Measurements from ENCODE around the gene TTC9B. TPM values are rescaled to one million over a fixed set of nuclear protein-coding genes. Genes with fewer than 3 reads are reported as not detected.

The TTC9B gene
- total RNA-seq, 1 experiment from 2014 or later = not detected

GRCh38 chr19:40251991-40252390 is 33.8 kb upstream of the TTC9B start:
- no peak for DNase-seq (ENCODE audit: low read depth)
- in situ Hi-C loops (cut with HindIII; ENCODE audit: low pct_unique_long_range_greater_than_20kb, low sequenced_read_pairs) = no loop called here

GRCh38 chr19:40251244-40251643 is 33.1 kb upstream of the TTC9B start:
- in situ Hi-C loops (cut with HindIII; ENCODE audit: low pct_unique_long_range_greater_than_20kb, low sequenced_read_pairs) = no loop called here
- DNase-seq (ENCODE audit: low read depth) = no peak

GRCh38 chr19:40249781-40250180 is 31.6 kb upstream of the TTC9B start:
- in situ Hi-C loops (cut with HindIII; ENCODE audit: low pct_unique_long_range_greater_than_20kb, low sequenced_read_pairs) = no loop called here
- DNase-seq (ENCODE audit: low read depth) = no peak

DNA sequence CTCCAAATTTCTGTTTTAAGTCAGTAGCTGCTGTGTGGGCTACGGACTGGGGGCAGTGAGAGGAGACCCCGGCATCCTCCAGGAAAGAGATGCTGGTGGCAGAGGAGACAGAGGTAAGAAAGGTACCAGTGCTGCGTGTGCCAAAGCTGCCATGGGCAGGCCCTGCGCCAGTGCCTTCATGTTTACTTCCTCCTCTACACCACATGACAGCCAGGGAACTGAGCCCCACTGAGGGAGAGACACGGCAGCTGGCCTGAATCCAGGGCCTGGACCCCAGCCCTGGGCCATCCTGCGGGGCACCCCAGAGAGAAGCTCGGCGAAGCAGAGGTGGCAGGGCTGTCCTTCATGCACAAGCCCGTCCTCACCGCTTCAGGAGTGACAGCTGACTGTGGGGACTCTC is 31.0 kb upstream of the TTC9B start:
- in situ Hi-C loops (cut with HindIII; ENCODE audit: low pct_unique_long_range_greater_than_20kb, low sequenced_read_pairs) = no loop called here
- no peak for DNase-seq (ENCODE audit: low read depth)

DNA sequence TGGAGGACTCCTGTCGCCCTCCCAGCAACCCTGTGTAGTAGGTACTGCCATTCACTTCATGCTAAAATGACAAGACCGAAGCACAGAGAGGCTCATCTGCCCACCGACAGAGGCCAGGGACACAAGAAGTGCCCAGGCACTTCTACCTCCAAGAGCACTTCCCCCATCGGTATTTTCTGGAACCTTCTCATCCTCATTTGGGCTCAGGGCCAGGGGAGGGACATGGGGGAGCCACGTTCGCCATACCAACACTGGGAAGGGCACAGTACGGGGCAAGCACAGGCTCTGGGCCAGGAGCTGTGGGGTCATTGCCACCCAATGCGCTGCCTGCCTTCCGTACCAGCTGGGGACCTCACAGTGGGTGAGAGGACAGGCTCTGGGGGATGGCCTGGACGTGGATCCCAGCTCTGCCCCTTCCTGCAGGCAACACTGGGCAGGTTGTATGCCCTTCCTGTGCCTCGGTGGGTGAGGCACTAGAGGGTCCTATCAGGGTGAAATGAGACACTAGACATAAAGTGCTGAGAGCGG is 29.6 kb upstream of the TTC9B start:
- in situ Hi-C loops (cut with HindIII; ENCODE audit: low pct_unique_long_range_greater_than_20kb, low sequenced_read_pairs) = no loop called here

GRCh38 chr19:40247178-40247577 is 29.0 kb upstream of the TTC9B start:
- DNase-seq (ENCODE audit: low read depth) = no peak
- in situ Hi-C loops (cut with HindIII; ENCODE audit: low pct_unique_long_range_greater_than_20kb, low sequenced_read_pairs) = no loop called here

More for the DNA sequence above, 29.6 kb upstream of the TTC9B start:
- no peak for DNase-seq (ENCODE audit: low read depth)

DNA sequence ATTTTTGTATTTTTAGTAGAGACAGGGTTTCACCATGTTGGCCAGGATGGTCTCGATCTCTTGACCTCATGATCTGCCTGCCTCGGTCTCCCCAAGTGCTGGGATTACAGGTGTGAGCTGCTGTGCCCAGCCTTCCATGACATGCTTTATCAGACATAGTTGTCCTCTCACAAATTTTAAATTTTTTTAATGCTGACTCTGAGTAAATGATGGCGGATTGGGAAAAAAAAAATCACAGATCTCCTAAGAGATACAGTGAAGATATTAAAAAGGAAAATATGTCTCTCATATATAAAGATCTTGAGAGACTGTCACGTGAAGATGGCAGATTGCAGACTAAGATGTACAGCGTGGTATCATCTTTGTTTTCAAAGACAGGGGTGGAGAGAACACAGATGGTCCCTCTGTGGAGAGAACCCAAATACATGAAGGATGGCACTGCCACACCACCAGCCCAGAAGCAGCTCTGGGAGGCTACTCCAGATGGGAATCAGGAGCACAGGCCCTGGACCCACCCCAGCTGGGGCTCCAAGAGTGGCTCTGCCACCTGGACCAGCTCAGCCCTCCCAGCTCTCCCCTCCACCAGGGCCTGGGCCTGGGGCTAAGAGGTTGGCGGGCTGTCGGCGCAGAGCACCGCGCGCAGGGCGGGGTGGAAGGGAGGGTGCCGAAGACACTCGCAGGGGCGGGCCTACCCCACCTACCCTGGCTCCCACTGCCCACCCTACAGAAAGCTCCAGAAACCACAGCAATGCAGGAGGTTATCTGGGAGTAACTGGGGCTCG is 28.3 kb upstream of the TTC9B start:
- in situ Hi-C loops (cut with HindIII; ENCODE audit: low pct_unique_long_range_greater_than_20kb, low sequenced_read_pairs) = no loop called here
- no peak for DNase-seq (ENCODE audit: low read depth)

DNA sequence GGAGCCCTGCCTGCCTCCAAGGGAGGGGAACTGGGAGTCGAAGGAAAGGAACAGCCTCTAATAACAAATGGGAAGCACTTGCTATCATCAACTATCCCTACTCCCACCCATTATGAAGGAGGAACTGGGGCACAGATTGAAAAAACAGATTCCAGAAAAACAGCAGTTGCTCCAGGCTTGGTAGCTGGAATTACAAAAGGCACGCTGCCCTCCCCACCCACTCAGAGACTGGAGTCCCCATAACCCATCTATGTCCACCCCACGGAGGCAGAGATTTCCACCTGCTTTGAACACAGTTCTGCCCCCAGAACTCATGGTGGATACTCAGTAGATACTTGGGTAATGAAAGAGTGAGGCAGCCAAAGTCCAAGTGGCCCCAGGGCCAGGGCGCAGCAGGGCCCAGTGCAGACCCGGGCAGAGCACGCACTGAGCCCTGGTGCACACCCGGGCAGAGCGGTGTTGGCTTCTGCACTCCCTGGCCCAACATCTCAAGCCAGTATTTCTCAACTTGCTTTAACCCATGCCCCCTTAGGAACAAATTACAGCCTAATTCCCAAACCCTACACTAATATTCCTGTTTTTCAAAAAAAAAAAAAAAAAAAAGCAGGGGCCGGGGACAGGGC is 27.4 kb upstream of the TTC9B start:
- no peak for DNase-seq (ENCODE audit: low read depth)
- in situ Hi-C loops (cut with HindIII; ENCODE audit: low pct_unique_long_range_greater_than_20kb, low sequenced_read_pairs) = no loop called here

DNA sequence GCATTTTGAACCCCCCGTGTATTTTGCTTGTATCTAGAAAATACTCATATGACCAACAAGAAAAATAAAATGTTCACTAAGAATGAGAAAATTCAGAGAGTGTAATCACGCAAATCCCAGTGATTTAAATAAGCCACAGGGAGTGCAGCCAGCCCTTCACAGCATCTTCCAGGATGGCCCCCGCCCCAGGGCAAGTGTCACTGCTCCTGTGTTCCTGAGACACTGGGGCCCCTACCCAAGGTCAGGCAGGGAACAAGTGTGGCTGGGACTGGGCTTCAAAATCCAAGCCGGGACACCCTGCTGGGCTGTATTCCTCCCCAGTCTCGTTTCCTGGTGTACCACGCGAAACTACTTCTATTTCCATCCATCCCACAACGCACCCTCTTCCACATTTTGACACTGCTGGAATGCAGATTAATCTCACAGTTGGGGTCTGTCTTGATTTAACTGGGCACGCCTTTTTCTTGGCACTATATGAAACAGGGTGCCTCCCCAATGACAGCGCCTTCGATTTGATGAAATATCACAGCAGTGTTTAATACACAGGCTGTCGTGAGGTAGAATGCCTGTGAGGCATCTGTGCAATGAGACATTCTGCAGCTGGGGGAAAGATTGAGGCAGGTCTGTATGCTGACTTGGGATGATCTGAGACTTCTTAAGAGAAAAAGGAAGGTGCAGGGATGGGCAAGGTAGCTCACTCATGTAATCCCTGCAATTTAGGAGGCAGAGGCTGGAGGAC is 26.6 kb upstream of the TTC9B start:
- no peak for DNase-seq (ENCODE audit: low read depth)
- in situ Hi-C loops (cut with HindIII; ENCODE audit: low pct_unique_long_range_greater_than_20kb, low sequenced_read_pairs) = no loop called here

- in situ Hi-C loops (cut with HindIII; ENCODE audit: low pct_unique_long_range_greater_than_20kb, low sequenced_read_pairs) = no loop called here
- DNase-seq (ENCODE audit: low read depth) = no peak
These were observed 25.0 kb upstream of the TTC9B start for GRCh38 chr19:40243181-40243580.

GRCh38 chr19:40242480-40242879 is 24.3 kb upstream of the TTC9B start:
- in situ Hi-C loops (cut with HindIII; ENCODE audit: low pct_unique_long_range_greater_than_20kb, low sequenced_read_pairs) = no loop called here

GRCh38 chr19:40241809-40242384 is 23.7 kb upstream of the TTC9B start:
- no peak for DNase-seq (ENCODE audit: low read depth)
- in situ Hi-C loops (cut with HindIII; ENCODE audit: low pct_unique_long_range_greater_than_20kb, low sequenced_read_pairs) = no loop called here

More at GRCh38 chr19:40242480-40242879, 24.3 kb upstream of the TTC9B start:
- no peak for DNase-seq (ENCODE audit: low read depth)

- no peak for DNase-seq (ENCODE audit: low read depth)
- in situ Hi-C loops (cut with HindIII; ENCODE audit: low pct_unique_long_range_greater_than_20kb, low sequenced_read_pairs) = no loop called here
These were observed 23.1 kb upstream of the TTC9B start for GRCh38 chr19:40241125-40241808.

GRCh38 chr19:40240332-40240731 is 22.1 kb upstream of the TTC9B start:
- in situ Hi-C loops (cut with HindIII; ENCODE audit: low pct_unique_long_range_greater_than_20kb, low sequenced_read_pairs) = no loop called here
- DNase-seq (ENCODE audit: low read depth) = no peak

DNA sequence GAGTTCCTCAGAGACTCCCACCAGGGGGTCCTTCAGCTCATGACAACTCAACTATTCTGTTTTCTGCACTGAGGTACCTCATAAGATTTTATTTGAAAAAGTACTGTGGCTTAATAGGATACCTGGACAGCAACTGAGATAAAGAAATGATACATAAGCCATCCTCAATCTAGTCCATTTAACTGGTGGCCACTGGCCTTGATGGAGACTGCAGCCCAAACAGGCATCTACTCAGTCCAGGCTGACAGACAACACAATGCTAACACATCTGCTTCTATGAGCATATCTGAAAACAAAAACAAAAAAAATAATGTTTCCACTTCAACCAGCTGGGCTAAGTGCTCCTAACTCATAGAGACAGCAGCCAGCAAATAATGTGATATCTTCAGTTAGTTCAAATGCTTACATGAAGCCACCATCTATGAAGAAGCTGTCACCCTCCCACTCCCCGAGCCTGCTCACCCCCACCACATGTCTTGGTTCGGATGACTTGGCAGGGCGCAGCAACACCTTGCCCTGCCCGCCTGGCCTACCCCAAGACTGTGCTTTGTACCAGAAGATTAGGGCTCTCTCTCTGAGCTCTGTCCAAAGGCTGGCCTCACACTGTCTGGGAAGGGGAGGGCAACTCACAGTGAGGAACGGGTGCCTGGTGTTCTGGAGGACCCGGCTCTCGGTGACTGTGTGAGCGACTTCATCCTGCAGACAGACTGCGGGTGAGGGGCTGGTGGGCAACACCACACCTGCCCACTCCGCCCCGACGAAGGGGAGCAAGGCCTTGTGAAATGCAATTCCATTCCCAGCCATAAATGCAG is 21.4 kb upstream of the TTC9B start:
- DNase-seq (ENCODE audit: low read depth) = no peak
- in situ Hi-C loops (cut with HindIII; ENCODE audit: low pct_unique_long_range_greater_than_20kb, low sequenced_read_pairs) = no loop called here

GRCh38 chr19:40238775-40239174 is 20.6 kb upstream of the TTC9B start:
- in situ Hi-C loops (cut with HindIII; ENCODE audit: low pct_unique_long_range_greater_than_20kb, low sequenced_read_pairs) = no loop called here
- DNase-seq (ENCODE audit: low read depth) = no peak

DNA sequence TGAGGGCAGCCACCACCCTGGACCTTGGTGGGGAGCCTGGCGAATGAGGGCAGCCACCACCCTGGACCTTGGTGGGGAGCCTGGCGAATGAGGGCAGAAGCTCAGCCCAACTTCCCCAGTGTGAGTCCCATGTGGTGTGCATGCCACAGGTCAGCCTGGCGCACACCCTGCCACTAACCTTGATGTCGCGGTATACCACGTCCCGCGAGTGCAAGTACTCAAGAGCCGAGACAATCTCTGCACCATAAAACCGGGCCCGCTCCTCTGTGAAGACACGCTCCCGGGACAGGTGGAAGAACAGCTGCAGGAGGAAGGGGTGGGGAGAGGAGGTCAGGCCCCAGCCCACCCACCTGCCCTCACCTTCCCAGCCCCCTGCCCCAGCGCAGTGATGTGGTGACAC is 19.6 kb upstream of the TTC9B start:
- no peak for DNase-seq (ENCODE audit: low read depth)
- in situ Hi-C loops (cut with HindIII; ENCODE audit: low pct_unique_long_range_greater_than_20kb, low sequenced_read_pairs) = no loop called here

Data from Caki2 (cell line).